Large intestine (tissue), 3 donors: ENCODE data around the gene ZC3HAV1. TPM values are rescaled to one million over a fixed set of nuclear protein-coding genes. Genes with fewer than 3 reads are reported as not detected.
"Not testable (repeated sequence)": the region's sequence is repeated elsewhere in the genome, so short reads cannot be mapped to it uniquely, and the experiment has no call there.

ENCODE experiments used
- DNase-seq, 2 donors: peaks; one replicate each; pipeline versions ENCODE4 v3.0.0 to v3.0.0-alpha.2; 2013
- H3K27ac ChIP-seq: one replicate; pipeline ENCODE4 v1.5.1; 2013; ENCODE audit warnings: low read length
- H3K27me3 ChIP-seq: 2 replicates; pipeline ENCODE4 v1.6.1; 2013; ENCODE audit warnings: low read length; ENCODE audit not compliant: control insufficient read depth, insufficient read depth
- H3K36me3 ChIP-seq: 2 replicates; pipeline ENCODE4 v1.6.1; 2013; ENCODE audit warnings: low read length; ENCODE audit not compliant: control insufficient read depth, insufficient read depth
- H3K4me1 ChIP-seq: one replicate; pipeline ENCODE4 v1.6.1; 2013; ENCODE audit warnings: low read length; ENCODE audit not compliant: control insufficient read depth, insufficient read depth
- H3K4me3 ChIP-seq: one replicate; pipeline ENCODE4 v1.5.1; 2013; ENCODE audit warnings: low read length
- H3K9me3 ChIP-seq: one replicate; pipeline ENCODE4 v1.6.1; 2013; ENCODE audit warnings: mild to moderate bottlenecking, low read depth, low read length, moderate library complexity; ENCODE audit not compliant: control insufficient read depth
- WGBS: methylation state at CpG from one replicate; pipeline ENCODE4 v1.1.5; 2013; ENCODE audit warnings: low lambda C conversion rate; ENCODE audit not compliant: insufficient coverage; 5-methylcytosine and 5-hydroxymethylcytosine counted together
- polyA plus RNA-seq: library from polyadenylated mRNA; unstranded; fragments of 120-200 nt; gene quantifications from one replicate; pipeline ENCODE4 v1.2.1, GENCODE V29; 2013

The ZC3HAV1 gene
- polyA plus RNA-seq, 1 donor: 20.0 TPM

GRCh38 chr7:139125657-139126056 is 16.1 kb upstream of the ZC3HAV1 start:
- 86% methylated on average over 1 of the region's 7 CpGs for WGBS
- Histone ChIP-seq H3K4me3 (no peak overlapping the region), H3K27me3 (peaks cover 2% of the 10 kb centered on the region), H3K4me1 (no peaks in the 10 kb centered on the region), H3K27ac (no peak overlapping the region), H3K9me3 (no peaks in the 10 kb centered on the region), H3K36me3 (no peaks in the 10 kb centered on the region)
- peak in 1 of 2 donors; percentile 11 for DNase-seq

- no CpG with 5 or more reads among the region's 3 CpGs for WGBS
- not testable (repeated sequence) for H3K9me3 ChIP-seq, H3K27ac ChIP-seq, H3K4me1 ChIP-seq, H3K4me3 ChIP-seq, H3K36me3 ChIP-seq, H3K27me3 ChIP-seq
- DNase-seq: peak in 1 of 2 donors; percentile 26
These were observed 15.5 kb upstream of the ZC3HAV1 start for GRCh38 chr7:139124995-139125394.

- H3K36me3 ChIP-seq: no peaks in the 10 kb centered on the region
- peaks cover 1% of the 10 kb centered on the region for H3K4me1 ChIP-seq
- H3K4me3 ChIP-seq: no peak overlapping the region
- H3K9me3 ChIP-seq: no peaks in the 10 kb centered on the region
- peaks cover 2% of the 10 kb centered on the region for H3K27me3 ChIP-seq
- H3K27ac ChIP-seq: no peak overlapping the region
- DNase-seq: no peak
- WGBS: 80% methylated on average over 1 of the region's 4 CpGs
These were observed 14.8 kb upstream of the ZC3HAV1 start for GRCh38 chr7:139124084-139124914.

GRCh38 chr7:139119486-139119849 is 9.9 kb upstream of the ZC3HAV1 start:
- peaks cover 2% of the 10 kb centered on the region for H3K27me3 ChIP-seq
- H3K36me3 ChIP-seq: no peaks in the 10 kb centered on the region
- H3K9me3 ChIP-seq: no peaks in the 10 kb centered on the region
- 69% methylated on average over 1 of the region's 4 CpGs for WGBS
- peak overlapping the region; percentile 71 for H3K27ac ChIP-seq
- no peak overlapping the region for H3K4me3 ChIP-seq
- H3K4me1 ChIP-seq: peaks cover 15% of the 10 kb centered on the region
- no peak for DNase-seq

- Histone ChIP-seq H3K4me3 (no peak overlapping the region), H3K27ac (peak overlapping the region; percentile 71), H3K4me1 (peaks cover 15% of the 10 kb centered on the region), H3K27me3 (peaks cover 2% of the 10 kb centered on the region), H3K36me3 (no peaks in the 10 kb centered on the region), H3K9me3 (no peaks in the 10 kb centered on the region)
- peak; percentile 77 to 89 for DNase-seq
- 100% methylated on average over 1 of the region's 7 CpGs for WGBS
These were observed 9.4 kb upstream of the ZC3HAV1 start for GRCh38 chr7:139118805-139119485.

- Histone ChIP-seq H3K4me3 (no peak overlapping the region), H3K4me1 (peaks cover 15% of the 10 kb centered on the region), H3K36me3 (no peaks in the 10 kb centered on the region), H3K27ac (peak overlapping the region; percentile 71), H3K9me3 (no peaks in the 10 kb centered on the region), H3K27me3 (no peaks in the 10 kb centered on the region)
- DNase-seq: no peak
- 60% methylated on average over 1 of the region's 8 CpGs for WGBS
These were observed 8.8 kb upstream of the ZC3HAV1 start for GRCh38 chr7:139118234-139118804.

GRCh38 chr7:139117599-139118233 is 8.2 kb upstream of the ZC3HAV1 start:
- Histone ChIP-seq H3K4me3 (no peak overlapping the region), H3K4me1 (peaks cover 15% of the 10 kb centered on the region), H3K9me3 (no peaks in the 10 kb centered on the region), H3K27ac (no peak overlapping the region), H3K36me3 (no peaks in the 10 kb centered on the region), H3K27me3 (no peaks in the 10 kb centered on the region)
- no peak for DNase-seq
- 67% methylated on average over 2 of the region's 5 CpGs for WGBS

- peaks cover 15% of the 10 kb centered on the region for H3K4me1 ChIP-seq
These were observed 7.5 kb upstream of the ZC3HAV1 start for GRCh38 chr7:139116999-139117398.

GRCh38 chr7:139115104-139115503 is 5.6 kb upstream of the ZC3HAV1 start:
- no peak overlapping the region for H3K27ac ChIP-seq
- peaks cover 16% of the 10 kb centered on the region for H3K4me1 ChIP-seq
- WGBS: no CpG with 5 or more reads among the region's 3 CpGs

More at GRCh38 chr7:139116999-139117398, 7.5 kb upstream of the ZC3HAV1 start:
- Histone ChIP-seq H3K27me3 (no peaks in the 10 kb centered on the region), H3K9me3 (no peaks in the 10 kb centered on the region), H3K4me3 (no peak overlapping the region), H3K27ac (no peak overlapping the region), H3K36me3 (no peaks in the 10 kb centered on the region)
- DNase-seq: peak in 1 of 2 donors; percentile 50
- WGBS: no CpG with 5 or more reads among the region's 3 CpGs

GRCh38 chr7:139114585-139114984 is 5.1 kb upstream of the ZC3HAV1 start:
- Histone ChIP-seq H3K27ac (no peak overlapping the region), H3K27me3 (no peaks in the 10 kb centered on the region), H3K9me3 (no peaks in the 10 kb centered on the region), H3K4me3 (no peak overlapping the region), H3K36me3 (no peaks in the 10 kb centered on the region), H3K4me1 (peaks cover 18% of the 10 kb centered on the region)
- WGBS: no CpG with 5 or more reads among the region's 5 CpGs
- no peak for DNase-seq

More at GRCh38 chr7:139115104-139115503, 5.6 kb upstream of the ZC3HAV1 start:
- H3K27me3 ChIP-seq: no peaks in the 10 kb centered on the region
- H3K9me3 ChIP-seq: no peaks in the 10 kb centered on the region
- DNase-seq: no peak
- no peaks in the 10 kb centered on the region for H3K36me3 ChIP-seq
- H3K4me3 ChIP-seq: no peak overlapping the region
